SK-N-SH (cell line): Measurements from ENCODE around the gene RAB3B. TPM values are rescaled to one million over a fixed set of nuclear protein-coding genes. Genes with fewer than 3 reads are reported as not detected.

Experiments
- CTCF ChIA-PET: fragments of 300-600, 350-600 bp; formaldehyde crosslinking; extraction: SDS; loops from one replicate; lab custom pipeline; 2021; lab: Yijun Ruan, JAX
- POLR2A ChIA-PET: fragments of 350-600 bp; sonication (Branson Sonifier 250); formaldehyde crosslinking; extraction: SDS; loops from one replicate; lab custom pipeline; 2020; ENCODE audit warnings: antibody characterized with exemption, inconsistent platforms; lab: Yijun Ruan, JAX
- DNase-seq: peaks from one replicate; pipeline ENCODE4 v3.0.0; 2012
- H2AFZ ChIP-seq: fragments of 200-600 bp; sonication (generic); 2 replicates; pipeline ENCODE4 v1.8.1; 2016; ENCODE audit warnings: antibody characterized with exemption, mild to moderate bottlenecking, low read depth
- H3F3A ChIP-seq: fragments of 200-600 bp; sonication (generic); replicated peaks from 2 replicates; pipeline ENCODE3; 2016; ENCODE audit warnings: antibody characterized with exemption, mild to moderate bottlenecking; ENCODE audit not compliant: insufficient read depth
- H3K27ac ChIP-seq, 2 experiments: fragments of 200-500 bp in 1 of 2; fragments of 200-600 bp in 1 of 2; sonication (Bioruptor generic) in 1 of 2; sonication (generic), shearing (Covaris generic) in 1 of 2; 2 replicates each; pipeline versions ENCODE4 v1.5.1 to v1.6.1; 2014 to 2016; ENCODE audit warnings: low read depth in 2 of 2, inconsistent platforms in 1 of 2, low read length in 1 of 2, mild to moderate bottlenecking in 1 of 2, mixed read lengths in 1 of 2
- H3K27me3 ChIP-seq: fragments of 200-600 bp; sonication (generic), shearing (Covaris generic); 2 replicates; pipeline ENCODE4 v1.6.1; 2016; ENCODE audit warnings: mixed run types; ENCODE audit not compliant: insufficient read depth
- H3K36me3 ChIP-seq, 2 experiments: fragments of 200-500 bp in 1 of 2; fragments of 200-600 bp in 1 of 2; sonication (Bioruptor generic) in 1 of 2; sonication (generic) in 1 of 2; replicated peaks in 1 of 2; 2 replicates each; pipeline versions ENCODE3 to v1.5.1; 2014 to 2016; ENCODE audit warnings: low read length in 1 of 2, mild to moderate bottlenecking in 1 of 2; ENCODE audit not compliant: insufficient read depth in 2 of 2, control insufficient read depth in 1 of 2
- H3K4me1 ChIP-seq, 2 experiments: fragments of 200-500 bp in 1 of 2; fragments of 200-600 bp in 1 of 2; sonication (Bioruptor generic) in 1 of 2; sonication (generic), shearing (Covaris generic) in 1 of 2; 2 replicates each; pipeline versions ENCODE4 v1.5.1 to v1.6.1; 2014 to 2016; ENCODE audit warnings: low read depth in 1 of 2, low read length in 1 of 2, mixed run types in 1 of 2; ENCODE audit not compliant: insufficient read depth in 2 of 2, control insufficient read depth in 1 of 2
- H3K4me2 ChIP-seq: fragments of 200-600 bp; sonication (generic), shearing (Covaris generic); 2 replicates; pipeline ENCODE4 v1.6.1; 2017; ENCODE audit warnings: mixed run types
- H3K4me3 ChIP-seq, 2 experiments: fragments of 200-500 bp in 1 of 2; fragments of 200-600 bp in 1 of 2; sonication (Bioruptor generic) in 1 of 2; sonication (generic), shearing (Covaris generic) in 1 of 2; 2 replicates each; pipeline versions ENCODE4 v1.5.1 to v1.8.1; 2014 to 2016; ENCODE audit warnings: low read depth in 2 of 2, inconsistent platforms in 1 of 2, low read length in 1 of 2, mild to moderate bottlenecking in 1 of 2, mixed read lengths in 1 of 2, moderate library complexity in 1 of 2
- H3K79me2 ChIP-seq: fragments of 200-600 bp; sonication (generic); 2 replicates; pipeline ENCODE4 v1.8.1; 2017; ENCODE audit warnings: mild to moderate bottlenecking; ENCODE audit not compliant: insufficient read depth
- H3K9ac ChIP-seq: fragments of 200-600 bp; sonication (generic); 2 replicates; pipeline ENCODE4 v1.6.1; 2017; ENCODE audit warnings: mixed run types
- H3K9me2 ChIP-seq: fragments of 200-600 bp; sonication (generic); 2 replicates; pipeline ENCODE4 v1.6.1; 2017; ENCODE audit warnings: mixed run types
- H3K9me3 ChIP-seq: fragments of 200-600 bp; sonication (generic); 2 replicates; pipeline ENCODE4 v1.6.1; 2017; ENCODE audit warnings: mixed run types, mild to moderate bottlenecking, moderate library complexity
- H4K20me1 ChIP-seq: fragments of 200-600 bp; sonication (generic); 2 replicates; pipeline ENCODE4 v1.6.1; 2017; ENCODE audit warnings: mild to moderate bottlenecking, mixed run types; ENCODE audit not compliant: insufficient read depth
- CHD2 ChIP-seq: fragments of 150-350 bp; IDR thresholded peaks from 2 replicates; pipeline ENCODE4 v1.6.1; 2018; ENCODE audit warnings: low read length; ENCODE audit not compliant: partially characterized antibody
- EP300 ChIP-seq, 2 experiments: IDR thresholded peaks; 2 replicates each; pipeline versions ENCODE4 v1.4.0 to v1.6.1; 2012; ENCODE audit warnings: borderline replicate concordance in 1 of 2, low read depth in 1 of 2, low read length in 1 of 2
- FOSL2 ChIP-seq: IDR thresholded peaks from 2 replicates; pipeline ENCODE4 v1.4.0; 2012; ENCODE audit warnings: low read depth, mild to moderate bottlenecking, moderate library complexity, borderline replicate concordance
- FOXJ3 ChIP-seq: sonication (generic); formaldehyde crosslinking; IDR thresholded peaks from 2 replicates; pipeline ENCODE4 v1.5.1; 2020; ENCODE audit warnings: mild to moderate bottlenecking, missing genetic modification reagents
- GABPA ChIP-seq: IDR thresholded peaks from 2 replicates; pipeline ENCODE4 v1.4.0; 2012; ENCODE audit warnings: low read depth, mild to moderate bottlenecking
- MXI1 ChIP-seq: IDR thresholded peaks from 2 replicates; pipeline ENCODE4 v1.6.1; 2012; ENCODE audit warnings: mild to moderate bottlenecking, low read depth, low read length, improper control_type of control experiment
- NRF1 ChIP-seq: IDR thresholded peaks from 2 replicates; pipeline ENCODE4 v1.6.1; 2012; ENCODE audit warnings: low read depth, mild to moderate bottlenecking, low read length
- RAD21 ChIP-seq: IDR thresholded peaks from 2 replicates; pipeline ENCODE4 v1.6.1; 2012; ENCODE audit warnings: mild to moderate bottlenecking, low read length
- RXRA ChIP-seq: IDR thresholded peaks from 2 replicates; pipeline ENCODE4 v1.4.0; 2012; ENCODE audit warnings: low read depth, mild to moderate bottlenecking, borderline replicate concordance
- SIN3A ChIP-seq: IDR thresholded peaks from 2 replicates; pipeline ENCODE4 v1.6.1; 2012; ENCODE audit warnings: low read depth, mild to moderate bottlenecking, low read length, moderate library complexity, borderline replicate concordance
- SMC3 ChIP-seq: IDR thresholded peaks from 2 replicates; pipeline ENCODE4 v1.6.1; 2012; ENCODE audit warnings: low read depth, low read length, improper control_type of control experiment
- TAF1 ChIP-seq: IDR thresholded peaks from 2 replicates; pipeline ENCODE4 v1.6.1; 2012; ENCODE audit warnings: low read depth, mild to moderate bottlenecking, low read length, moderate library complexity, borderline replicate concordance
- TCF12 ChIP-seq: IDR thresholded peaks from 2 replicates; pipeline ENCODE4 v1.4.0; 2012
- TEAD4 ChIP-seq: IDR thresholded peaks from 2 replicates; pipeline ENCODE4 v1.4.0; 2012; ENCODE audit warnings: mild to moderate bottlenecking, borderline replicate concordance; ENCODE audit not compliant: insufficient read depth
- WGBS: methylation state at CpG from one replicate; pipeline ENCODE4 v1.1.6; 2017; ENCODE audit warnings: low lambda C conversion rate; 5-methylcytosine and 5-hydroxymethylcytosine counted together
- polyA plus RNA-seq, 3 experiments: library from polyadenylated mRNA; depleted of rRNA; stranded (reverse); fragments of >200 nt; gene quantifications; 2 replicates each; pipeline ENCODE4 v1.2.3, GENCODE V29; 2012
- TF ChIP-seq, protein P1 (sequence below): IDR thresholded peaks from 2 replicates; pipeline ENCODE4 v1.4.0; 2012; ENCODE audit warnings: low read depth, borderline replicate concordance
- TF ChIP-seq, protein P2 (sequence below): fragments of 150-350 bp; IDR thresholded peaks from 2 replicates; pipeline ENCODE4 v1.6.1; 2016; ENCODE audit warnings: mild to moderate bottlenecking, low read depth, low read length
- TF ChIP-seq, protein P3 (sequence below): fragments of 200-600 bp; sonication (generic); IDR thresholded peaks from 2 replicates; pipeline ENCODE4 v1.6.1; 2017; ENCODE audit warnings: antibody characterized with exemption, mild to moderate bottlenecking, moderate library complexity

The RAB3B gene
- polyA plus RNA-seq, 1 of the 3 experiments (the other 2 are of a cell fraction): 10.2 TPM

DNA sequence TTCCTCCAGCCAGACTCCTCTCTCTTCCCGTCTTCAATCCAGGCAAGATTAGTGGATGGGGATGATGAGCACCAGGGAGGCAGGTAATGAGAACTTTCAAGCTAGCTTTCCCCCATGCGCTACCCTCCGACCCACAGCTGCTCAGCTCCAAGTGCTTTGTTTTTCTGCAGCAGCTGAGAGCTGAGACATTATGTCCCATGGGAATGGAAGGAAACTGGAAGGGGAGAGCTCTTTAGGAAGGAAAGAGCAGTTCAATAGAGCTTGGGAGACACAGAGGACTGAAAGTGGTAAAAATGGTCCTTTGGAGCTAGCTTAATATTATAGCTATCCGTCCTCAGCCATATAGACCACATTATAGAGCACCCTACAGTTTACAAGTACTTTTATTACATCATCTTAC, 39.8 kb downstream of the RAB3B start (continued):
- TF ChIP-seq RXRA (no peak), CHD2 (no peak)

DNA sequence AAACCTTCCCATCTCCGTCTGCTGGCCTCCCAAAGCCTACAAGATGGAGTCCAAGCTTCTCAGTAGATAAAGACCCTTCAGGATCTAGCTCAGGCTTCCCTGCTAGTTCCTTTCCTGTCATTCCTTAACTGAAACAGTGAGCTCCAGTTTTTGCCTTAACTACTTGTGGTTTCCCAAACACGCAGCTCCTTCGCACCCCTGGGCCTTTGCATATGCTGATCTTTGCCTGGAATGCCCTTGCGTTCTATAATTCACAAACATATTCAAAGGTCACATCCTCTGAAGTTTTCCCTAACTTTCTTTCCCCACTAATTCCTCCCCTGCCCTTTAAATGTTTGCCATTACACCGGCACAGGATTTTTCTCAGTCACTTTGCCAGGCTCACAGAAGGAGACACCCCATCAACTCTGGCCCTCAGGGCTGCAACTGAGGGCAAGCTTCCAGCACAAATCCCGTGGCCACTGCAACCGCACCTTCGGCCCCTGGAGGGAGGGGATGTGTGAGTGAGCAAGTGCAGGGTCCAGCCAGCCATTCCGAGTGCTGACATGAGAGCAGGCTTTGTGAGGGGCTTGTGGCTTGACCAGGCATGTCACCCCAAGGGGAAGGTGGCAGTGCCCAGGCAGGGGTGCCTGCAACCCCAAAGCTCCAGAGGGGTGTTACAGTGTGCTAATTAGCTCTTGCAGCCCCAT, 41.3 kb downstream of the RAB3B start:
- no peaks in the 10 kb centered on the region for H3K9me2 ChIP-seq
- H3F3A ChIP-seq: peaks cover 10% of the 10 kb centered on the region
- peak overlapping the region in 1 of 2 experiments; percentile 29; a peak in 1 of 4 replicates for H3K27ac ChIP-seq
- TF ChIP-seq TEAD4 (no peak), TCF12 (no peak), RXRA (no peak), NRF1 (no peak), FOXJ3 (CRISPR knock-in tag) (no peak), RAD21 (no peak), TAF1 (no peak), FOSL2 (no peak), SIN3A (no peak), GABPA (no peak), MXI1 (no peak)
- TF ChIP-seq, protein P1, sequence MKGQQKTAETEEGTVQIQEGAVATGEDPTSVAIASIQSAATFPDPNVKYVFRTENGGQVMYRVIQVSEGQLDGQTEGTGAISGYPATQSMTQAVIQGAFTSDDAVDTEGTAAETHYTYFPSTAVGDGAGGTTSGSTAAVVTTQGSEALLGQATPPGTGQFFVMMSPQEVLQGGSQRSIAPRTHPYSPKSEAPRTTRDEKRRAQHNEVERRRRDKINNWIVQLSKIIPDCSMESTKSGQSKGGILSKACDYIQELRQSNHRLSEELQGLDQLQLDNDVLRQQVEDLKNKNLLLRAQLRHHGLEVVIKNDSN: no peak
- TF ChIP-seq, protein P2, sequence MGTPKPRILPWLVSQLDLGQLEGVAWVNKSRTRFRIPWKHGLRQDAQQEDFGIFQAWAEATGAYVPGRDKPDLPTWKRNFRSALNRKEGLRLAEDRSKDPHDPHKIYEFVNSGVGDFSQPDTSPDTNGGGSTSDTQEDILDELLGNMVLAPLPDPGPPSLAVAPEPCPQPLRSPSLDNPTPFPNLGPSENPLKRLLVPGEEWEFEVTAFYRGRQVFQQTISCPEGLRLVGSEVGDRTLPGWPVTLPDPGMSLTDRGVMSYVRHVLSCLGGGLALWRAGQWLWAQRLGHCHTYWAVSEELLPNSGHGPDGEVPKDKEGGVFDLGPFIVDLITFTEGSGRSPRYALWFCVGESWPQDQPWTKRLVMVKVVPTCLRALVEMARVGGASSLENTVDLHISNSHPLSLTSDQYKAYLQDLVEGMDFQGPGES: no peak
- no peak for DNase-seq
- peaks cover 0 to 29% of the 10 kb centered on the region in 2 experiments for H3K36me3 ChIP-seq
- no peak overlapping the region for H3K9ac ChIP-seq
- no peak overlapping the region; a peak in 1 of 4 replicates for H3K4me3 ChIP-seq
- no peaks in the 10 kb centered on the region for H3K27me3 ChIP-seq
- peaks cover 10 to 49% of the 10 kb centered on the region in 2 experiments; a peak in 3 of 4 replicates for H3K4me1 ChIP-seq
- H3K79me2 ChIP-seq: peaks cover 53% of the 10 kb centered on the region; the same call in 1 of the 2 replicates
- H3K9me3 ChIP-seq: no peaks in the 10 kb centered on the region
- 92% methylated on average over 7 of the region's 9 CpGs for WGBS
- ChIA-PET POLR2A (no interaction called here), CTCF (interaction anchor here (0.5 kb wide), 1 partner anchor 33 kb away, joined by 3 read pairs; no protein-coding TSS in a partner anchor)
- H2AFZ ChIP-seq: no peak overlapping the region
- no peak overlapping the region for H3K4me2 ChIP-seq
- no peaks in the 10 kb centered on the region for H4K20me1 ChIP-seq

DNA sequence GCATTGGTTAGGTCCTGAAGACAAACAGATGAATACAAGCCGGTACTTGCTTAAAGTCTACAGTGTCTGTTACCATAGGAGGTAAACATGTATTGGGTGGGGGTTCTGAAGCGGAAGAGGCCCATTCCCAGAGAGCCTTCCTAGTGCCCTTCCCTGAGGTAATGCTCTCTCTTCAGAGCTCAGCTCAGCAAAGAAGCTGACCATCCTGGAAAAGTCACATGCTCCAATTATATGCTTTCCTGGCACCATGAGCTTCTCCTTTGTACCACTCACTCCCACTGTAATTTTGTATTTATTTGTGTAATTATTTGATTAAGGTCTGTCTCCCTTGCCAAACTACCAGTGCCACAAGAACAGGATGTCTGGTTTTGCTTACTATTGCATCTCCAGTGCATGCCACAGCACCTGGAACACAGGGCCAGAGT, 42.0 kb downstream of the RAB3B start:
- H3K4me2 ChIP-seq: no peak overlapping the region
- DNase-seq: no peak
- ChIA-PET CTCF (interaction anchor here (0.5 kb wide), 1 partner anchor 33 kb away, joined by 3 read pairs; no protein-coding TSS in a partner anchor), POLR2A (no interaction called here)
- H3K9me3 ChIP-seq: no peaks in the 10 kb centered on the region
- no peak overlapping the region for H3K9ac ChIP-seq
- WGBS: 56% methylated on average over 2 of the region's 2 CpGs
- peaks cover 58% of the 10 kb centered on the region; the same call in 1 of the 2 replicates for H3K79me2 ChIP-seq
- H4K20me1 ChIP-seq: no peaks in the 10 kb centered on the region
- peaks cover 10% of the 10 kb centered on the region for H3F3A ChIP-seq
- no peak overlapping the region for H2AFZ ChIP-seq
- H3K4me1 ChIP-seq: peaks cover 10 to 44% of the 10 kb centered on the region in 2 experiments; a peak in 3 of 4 replicates
- TF ChIP-seq, protein P3, sequence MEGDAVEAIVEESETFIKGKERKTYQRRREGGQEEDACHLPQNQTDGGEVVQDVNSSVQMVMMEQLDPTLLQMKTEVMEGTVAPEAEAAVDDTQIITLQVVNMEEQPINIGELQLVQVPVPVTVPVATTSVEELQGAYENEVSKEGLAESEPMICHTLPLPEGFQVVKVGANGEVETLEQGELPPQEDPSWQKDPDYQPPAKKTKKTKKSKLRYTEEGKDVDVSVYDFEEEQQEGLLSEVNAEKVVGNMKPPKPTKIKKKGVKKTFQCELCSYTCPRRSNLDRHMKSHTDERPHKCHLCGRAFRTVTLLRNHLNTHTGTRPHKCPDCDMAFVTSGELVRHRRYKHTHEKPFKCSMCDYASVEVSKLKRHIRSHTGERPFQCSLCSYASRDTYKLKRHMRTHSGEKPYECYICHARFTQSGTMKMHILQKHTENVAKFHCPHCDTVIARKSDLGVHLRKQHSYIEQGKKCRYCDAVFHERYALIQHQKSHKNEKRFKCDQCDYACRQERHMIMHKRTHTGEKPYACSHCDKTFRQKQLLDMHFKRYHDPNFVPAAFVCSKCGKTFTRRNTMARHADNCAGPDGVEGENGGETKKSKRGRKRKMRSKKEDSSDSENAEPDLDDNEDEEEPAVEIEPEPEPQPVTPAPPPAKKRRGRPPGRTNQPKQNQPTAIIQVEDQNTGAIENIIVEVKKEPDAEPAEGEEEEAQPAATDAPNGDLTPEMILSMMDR: no peak
- TF ChIP-seq GABPA: no peak
- no peak for TF ChIP-seq TAF1
- TF ChIP-seq EP300 (IDR thresholded peaks at IDR 0.05; ENCODE audit: borderline replicate concordance in 1 of 2, low read depth in 1 of 2, low read length in 1 of 2): no peak
- TF ChIP-seq TCF12: no peak
- no peak for TF ChIP-seq TEAD4
- TF ChIP-seq SMC3: no peak
- no peak for TF ChIP-seq NRF1
- H3K36me3 ChIP-seq: peaks cover 0 to 33% of the 10 kb centered on the region in 2 experiments
- H3K9me2 ChIP-seq: no peaks in the 10 kb centered on the region
- H3K4me3 ChIP-seq: no peak overlapping the region
- H3K27me3 ChIP-seq: no peaks in the 10 kb centered on the region
- peak overlapping the region; percentile 29 to 54; a peak in 3 of 4 replicates for H3K27ac ChIP-seq
